Measurements from ENCODE around the gene MLLT10. TPM values are rescaled to one million over a fixed set of nuclear protein-coding genes. Genes with fewer than 3 reads are reported as not detected.

MLLT10 gene
- total and polyA plus RNA-seq, 2 of the 8 experiments (the other 6 are each of a cell fraction or from before 2014, with no cell fraction given): 53.1 to 62.1 TPM

DNA sequence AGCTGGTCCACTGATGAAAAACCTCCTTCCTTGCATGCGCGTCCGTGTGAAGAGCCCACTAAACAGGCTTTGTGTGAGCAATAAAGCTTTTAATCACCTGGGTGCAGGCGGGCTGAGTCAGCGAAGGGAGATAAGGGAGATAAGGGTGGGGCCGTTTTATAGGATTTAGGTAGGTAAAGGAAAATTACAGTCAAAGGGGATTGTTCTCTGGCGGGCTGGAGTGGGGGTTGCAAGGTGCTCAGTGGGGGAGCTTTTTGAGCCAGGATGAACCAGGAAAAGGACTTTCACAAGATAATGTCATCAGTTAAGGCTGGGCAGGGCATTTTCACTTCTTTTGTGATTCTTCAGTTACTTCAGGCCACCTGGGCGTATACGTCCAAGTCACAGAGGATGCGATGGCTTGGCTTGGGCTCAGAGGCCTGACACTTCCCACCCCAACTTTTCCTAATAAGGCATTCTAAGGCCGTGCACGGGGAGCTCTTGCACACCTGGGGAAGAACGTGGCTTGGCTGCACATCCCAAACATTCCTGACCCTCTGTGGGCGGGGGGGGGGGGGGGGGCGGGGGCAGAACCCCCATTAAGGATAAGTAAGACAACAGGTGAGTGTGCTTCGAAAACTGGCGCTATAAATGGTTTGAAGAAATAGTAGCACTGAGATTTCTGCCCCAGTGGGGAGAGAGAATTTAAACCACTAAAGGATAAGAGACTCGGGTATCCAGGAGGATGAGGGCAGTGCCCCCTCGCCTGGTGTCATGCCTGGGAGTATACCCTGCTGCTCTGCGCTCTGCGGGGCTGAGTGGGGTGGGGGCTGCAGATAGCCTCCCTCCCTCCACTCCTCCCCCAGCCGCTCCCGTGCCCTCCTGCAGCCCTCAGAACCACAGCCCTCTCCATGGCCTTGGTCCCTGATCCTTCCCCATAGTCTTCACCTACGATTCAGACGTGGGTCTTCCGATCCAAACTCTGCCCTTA is 217.6 kb downstream of the MLLT10 start (continued):
- peak; percentile 73; the same call in 1 of the 2 replicates for TF ChIP-seq SP1 (IDR thresholded peaks at IDR 0.05; ENCODE audit: low read depth, low read length)
- no peak for TF ChIP-seq BCL11A (IDR thresholded peaks at IDR 0.05; ENCODE audit: low read depth in 2 of 2, low read length in 2 of 2)
- no peak for TF ChIP-seq HDAC2 (IDR thresholded peaks at IDR 0.05; ENCODE audit: borderline replicate concordance in 1 of 2, low read depth in 2 of 2, low read length in 2 of 2)
- TF ChIP-seq CBX5 (IDR thresholded peaks at IDR 0.05; ENCODE audit: low read depth, low read length): no peak
- TF ChIP-seq ASH2L (IDR thresholded peaks at IDR 0.05; ENCODE audit: low read length): no peak
- peak; percentile 98 for TF ChIP-seq SRF (IDR thresholded peaks at IDR 0.05; ENCODE audit: low read depth, low read length)
- TF ChIP-seq RNF2 (IDR thresholded peaks at IDR 0.05; ENCODE audit: borderline replicate concordance, low read depth, low read length, missing control alignments, poor library complexity, severe bottlenecking): no peak
- TF ChIP-seq JUN (IDR thresholded peaks at IDR 0.05; ENCODE audit: low read depth, low read length): no peak
- TF ChIP-seq, protein P1, sequence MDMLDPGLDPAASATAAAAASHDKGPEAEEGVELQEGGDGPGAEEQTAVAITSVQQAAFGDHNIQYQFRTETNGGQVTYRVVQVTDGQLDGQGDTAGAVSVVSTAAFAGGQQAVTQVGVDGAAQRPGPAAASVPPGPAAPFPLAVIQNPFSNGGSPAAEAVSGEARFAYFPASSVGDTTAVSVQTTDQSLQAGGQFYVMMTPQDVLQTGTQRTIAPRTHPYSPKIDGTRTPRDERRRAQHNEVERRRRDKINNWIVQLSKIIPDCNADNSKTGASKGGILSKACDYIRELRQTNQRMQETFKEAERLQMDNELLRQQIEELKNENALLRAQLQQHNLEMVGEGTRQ (IDR thresholded peaks at IDR 0.05; ENCODE audit: low read length): no peak
- no peak for TF ChIP-seq ATF3 (IDR thresholded peaks at IDR 0.05; ENCODE audit: insufficient read depth, low read depth, low read length)
- no peak for TF ChIP-seq SP4 (IDR thresholded peaks at IDR 0.05; ENCODE audit: low read length)
- TF ChIP-seq SUZ12 (IDR thresholded peaks at IDR 0.05; ENCODE audit: low read length): no peak
- TF ChIP-seq CTCF (IDR thresholded peaks at IDR 0.05; ENCODE audit: control extremely low read depth in 1 of 3, insufficient read depth in 1 of 3, low read depth in 1 of 3, low read length in 3 of 3): no peak
- TF ChIP-seq GTF2F1 (IDR thresholded peaks at IDR 0.05; ENCODE audit: borderline replicate concordance, low read depth, low read length): no peak
- TF ChIP-seq CHD1 (IDR thresholded peaks at IDR 0.05; ENCODE audit: low read depth, low read length): no peak
- TF ChIP-seq E2F6 (IDR thresholded peaks at IDR 0.05): no peak
- TF ChIP-seq NANOG (IDR thresholded peaks at IDR 0.05; ENCODE audit: insufficient read depth, low read depth, low read length, poor library complexity, severe bottlenecking): no peak
